NK-92 (cell line): ENCODE results near the gene GDPD5.

Source experiments
- DNase-seq: peaks from one replicate; lab custom pipeline; 2025; ENCODE audit not compliant: unreplicated experiment; lab: John Stamatoyannopoulos, UW

Gene GDPD5

DNA sequence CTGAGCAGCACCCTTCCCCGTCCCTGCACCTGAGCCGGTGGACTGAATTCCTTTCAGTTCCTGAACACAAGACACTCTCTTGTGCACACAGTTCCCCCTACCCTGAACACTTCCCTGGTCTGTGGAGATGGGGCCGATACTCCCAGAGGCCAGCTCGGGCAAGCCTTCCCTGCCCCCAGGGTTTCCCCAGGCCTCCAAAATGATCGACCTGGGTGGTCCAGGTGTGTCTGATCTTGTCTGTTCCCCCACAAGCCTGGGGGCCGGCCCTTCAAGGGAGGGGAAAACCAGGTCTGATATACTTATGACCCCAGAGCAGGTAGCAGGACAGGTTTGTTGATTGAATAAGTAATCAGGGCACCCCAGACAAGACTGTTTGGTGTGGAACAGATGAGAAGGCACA, 52.1 kb downstream of the GDPD5 start:
- DNase-seq = no peak

DNA sequence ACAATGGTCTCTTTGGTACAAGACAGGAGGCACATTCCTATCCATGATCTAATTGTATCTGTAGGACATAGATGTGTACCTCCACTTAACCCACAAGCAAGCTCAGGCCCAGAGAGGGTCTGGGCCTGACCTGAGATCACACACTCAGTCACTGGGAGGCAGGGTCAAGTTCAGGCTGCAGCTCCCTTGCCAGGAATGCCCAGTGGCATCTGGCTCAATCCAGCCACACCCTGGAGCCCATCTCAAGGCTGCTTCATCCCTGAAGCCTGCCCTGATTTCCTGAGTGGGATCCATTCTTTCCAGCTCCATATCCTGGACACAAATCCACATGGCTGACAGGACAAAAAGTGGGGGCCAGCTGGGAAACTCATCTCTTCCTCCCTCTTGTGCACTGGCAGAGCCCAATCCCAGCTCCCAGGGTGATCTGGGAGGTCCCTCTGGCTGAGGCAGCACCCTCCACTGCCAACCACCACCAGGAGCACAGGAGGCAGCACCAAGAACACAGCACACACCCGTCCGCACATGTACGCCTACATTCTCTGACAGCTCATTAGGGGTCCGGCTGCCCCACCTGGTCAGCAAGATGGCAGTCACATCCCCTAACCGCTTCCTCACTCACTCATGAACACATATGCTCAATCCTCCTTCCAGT, 53.5 kb downstream of the GDPD5 start:
- DNase-seq = no peak

- no peak for DNase-seq
Observed at GRCh38 chr11:75471176-75471973, 54.4 kb downstream of the GDPD5 start.

GRCh38 chr11:75470476-75471080, 55.2 kb downstream of the GDPD5 start:
- no peak for DNase-seq

DNA sequence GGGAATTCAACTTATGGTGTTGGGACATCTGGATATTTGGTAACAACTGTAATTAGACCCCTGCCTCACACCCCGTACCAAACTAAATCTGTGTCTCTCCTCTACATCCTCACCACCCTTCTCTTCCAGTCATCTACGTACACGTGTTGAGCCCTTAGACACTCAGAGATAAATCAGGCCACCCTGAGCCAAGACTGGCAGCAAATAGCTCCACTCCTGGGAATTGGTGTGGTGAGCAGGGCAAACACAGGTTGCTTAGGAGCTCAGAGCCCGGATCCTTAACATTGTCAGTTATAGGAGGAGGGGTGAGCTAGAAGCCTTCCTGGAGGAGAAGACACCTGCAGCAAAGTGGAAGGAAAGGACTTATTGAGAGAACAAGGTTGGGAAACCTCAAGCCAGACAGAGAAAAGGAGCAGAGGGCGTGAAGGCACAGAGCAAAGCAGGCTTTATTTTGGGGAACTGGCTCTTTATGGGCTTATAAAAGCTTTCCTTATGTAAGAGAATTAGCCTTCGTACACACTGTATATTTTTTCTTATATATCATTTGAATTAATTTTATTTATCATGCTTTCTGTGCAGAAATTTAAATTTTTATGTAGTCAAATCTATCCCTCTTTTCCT, 55.8 kb downstream of the GDPD5 start:
- DNase-seq = no peak

- no peak for DNase-seq
Observed at GRCh38 chr11:75468534-75469340, 57.0 kb downstream of the GDPD5 start.

- no peak for DNase-seq
Observed at GRCh38 chr11:75467881-75468280, 57.9 kb downstream of the GDPD5 start.

- no peak for DNase-seq
Observed at GRCh38 chr11:75467311-75467710, 58.4 kb downstream of the GDPD5 start.

GRCh38 chr11:75465701-75466531, 59.8 kb downstream of the GDPD5 start:
- no peak for DNase-seq

GRCh38 chr11:75463106-75463774, 62.5 kb downstream of the GDPD5 start:
- no peak for DNase-seq

GRCh38 chr11:75462117-75462653, 63.6 kb downstream of the GDPD5 start:
- DNase-seq = no peak

GRCh38 chr11:75461151-75461550, 64.6 kb downstream of the GDPD5 start:
- DNase-seq = no peak

- no peak for DNase-seq
Observed at GRCh38 chr11:75456596-75457183, 69.1 kb downstream of the GDPD5 start.

DNA sequence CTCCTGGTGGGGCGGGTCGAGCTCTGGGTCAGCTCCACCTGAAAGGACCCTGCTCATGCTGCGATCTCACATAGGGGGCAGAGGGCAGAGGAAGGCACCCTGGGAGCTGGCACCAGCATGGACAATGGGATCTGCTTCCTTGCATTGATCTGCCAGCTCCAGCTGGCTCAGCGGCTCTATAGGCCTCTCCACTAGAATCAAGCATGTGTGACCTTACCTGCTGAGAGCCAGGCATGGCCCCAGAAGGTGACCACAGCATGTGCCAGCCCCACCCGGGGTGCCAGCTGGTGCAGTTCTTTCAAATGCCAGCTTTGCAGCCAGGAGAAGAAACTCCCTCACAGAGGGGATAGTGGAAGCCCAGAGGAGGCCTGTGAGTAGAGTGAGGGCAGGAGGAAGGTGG, 70.8 kb downstream of the GDPD5 start:
- no peak for DNase-seq

- no peak for DNase-seq
Observed at GRCh38 chr11:75453916-75454655, 71.7 kb downstream of the GDPD5 start.

- no peak for DNase-seq
Observed at GRCh38 chr11:75450826-75451821, 74.6 kb downstream of the GDPD5 start.

GRCh38 chr11:75450236-75450635, 75.5 kb downstream of the GDPD5 start:
- no peak for DNase-seq
